Glutamatergic neuron (in vitro differentiated cells): Measurements from ENCODE around the gene DYNLRB1. TPM values are rescaled to one million over a fixed set of nuclear protein-coding genes. Genes with fewer than 3 reads are reported as not detected.
A peak's percentile ranks its signal among the peaks of the same experiment; 100 is the strongest.

Experiments used
- DNase-seq: peaks from one replicate; pipeline ENCODE4 v3.0.0; 2022
- H3K27ac Mint-ChIP-seq: one replicate; pipeline ENCODE4 v1.8.0; 2020; ENCODE audit warnings: mild to moderate bottlenecking, mixed read lengths, inconsistent platforms; ENCODE audit not compliant: unreplicated experiment
- H3K27me3 Mint-ChIP-seq: one replicate; pipeline ENCODE4 v1.8.0; 2020; ENCODE audit warnings: mild to moderate bottlenecking, moderate library complexity, mixed read lengths, inconsistent platforms; ENCODE audit not compliant: unreplicated experiment
- H3K36me3 Mint-ChIP-seq: one replicate; pipeline ENCODE4 v1.8.0; 2020; ENCODE audit warnings: mild to moderate bottlenecking, mixed read lengths, inconsistent platforms; ENCODE audit not compliant: unreplicated experiment
- H3K4me1 Mint-ChIP-seq: one replicate; pipeline ENCODE4 v1.8.0; 2020; ENCODE audit warnings: mild to moderate bottlenecking, low read depth, mixed read lengths, inconsistent platforms; ENCODE audit not compliant: unreplicated experiment
- H3K4me3 Mint-ChIP-seq: one replicate; pipeline ENCODE4 v1.8.0; 2020; ENCODE audit warnings: mild to moderate bottlenecking, mixed read lengths, inconsistent platforms; ENCODE audit not compliant: unreplicated experiment
- H3K9me3 Mint-ChIP-seq: one replicate; pipeline ENCODE4 v1.8.0; 2020; ENCODE audit warnings: mild to moderate bottlenecking, moderate library complexity, mixed read lengths, inconsistent platforms; ENCODE audit not compliant: unreplicated experiment
- total RNA-seq: library from RNA; stranded (reverse); fragmentation: NEBNext Ultra II Directional; extraction: Animal tissue kit (Norgen Biotek cat#: 25700); gene quantifications from one replicate; pipeline ENCODE4 v1.2.1, GENCODE V29; 2021; ENCODE audit not compliant: unreplicated experiment
- TF ChIP-seq, protein P1 (sequence below): fragments of 200-600 bp; sonication (generic); IDR thresholded peaks from one replicate; pipeline ENCODE4 v1.5.0; 2021; ENCODE audit not compliant: partially characterized antibody, unreplicated experiment

Gene DYNLRB1
- total RNA-seq, 1 donor from 2014 or later, result 185 TPM

DNA sequence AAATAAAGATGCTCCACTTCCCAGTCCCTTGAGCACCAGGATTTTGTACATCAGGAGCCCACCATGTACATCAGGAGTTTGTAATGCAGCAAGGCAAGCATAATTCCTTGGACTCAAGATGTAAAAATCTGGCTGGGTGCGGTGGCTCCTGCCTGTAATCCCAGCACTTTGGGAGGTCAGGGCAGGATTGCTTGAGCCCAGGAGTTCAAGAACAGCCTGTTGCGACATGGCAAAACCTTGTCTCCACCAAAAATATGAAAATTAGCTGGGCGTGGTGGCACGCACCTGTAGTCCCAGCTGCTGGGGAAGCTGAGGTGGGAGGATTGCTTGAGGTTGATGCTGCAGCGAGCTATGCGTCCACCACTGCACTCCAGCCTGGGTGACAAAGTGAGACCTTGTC lies 26.2 kb downstream of the DYNLRB1 start:
- Mint-ChIP-seq H3K4me3 (no peak overlapping the region), H3K27ac (no peak overlapping the region), H3K4me1 (peaks cover 29% of the 10 kb centered on the region), H3K9me3 (peaks cover 4% of the 10 kb centered on the region), H3K36me3 (no peaks in the 10 kb centered on the region), H3K27me3 (peaks cover 8% of the 10 kb centered on the region)
- TF ChIP-seq, protein P1, sequence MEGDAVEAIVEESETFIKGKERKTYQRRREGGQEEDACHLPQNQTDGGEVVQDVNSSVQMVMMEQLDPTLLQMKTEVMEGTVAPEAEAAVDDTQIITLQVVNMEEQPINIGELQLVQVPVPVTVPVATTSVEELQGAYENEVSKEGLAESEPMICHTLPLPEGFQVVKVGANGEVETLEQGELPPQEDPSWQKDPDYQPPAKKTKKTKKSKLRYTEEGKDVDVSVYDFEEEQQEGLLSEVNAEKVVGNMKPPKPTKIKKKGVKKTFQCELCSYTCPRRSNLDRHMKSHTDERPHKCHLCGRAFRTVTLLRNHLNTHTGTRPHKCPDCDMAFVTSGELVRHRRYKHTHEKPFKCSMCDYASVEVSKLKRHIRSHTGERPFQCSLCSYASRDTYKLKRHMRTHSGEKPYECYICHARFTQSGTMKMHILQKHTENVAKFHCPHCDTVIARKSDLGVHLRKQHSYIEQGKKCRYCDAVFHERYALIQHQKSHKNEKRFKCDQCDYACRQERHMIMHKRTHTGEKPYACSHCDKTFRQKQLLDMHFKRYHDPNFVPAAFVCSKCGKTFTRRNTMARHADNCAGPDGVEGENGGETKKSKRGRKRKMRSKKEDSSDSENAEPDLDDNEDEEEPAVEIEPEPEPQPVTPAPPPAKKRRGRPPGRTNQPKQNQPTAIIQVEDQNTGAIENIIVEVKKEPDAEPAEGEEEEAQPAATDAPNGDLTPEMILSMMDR, result no peak
- DNase-seq, result no peak

DNA sequence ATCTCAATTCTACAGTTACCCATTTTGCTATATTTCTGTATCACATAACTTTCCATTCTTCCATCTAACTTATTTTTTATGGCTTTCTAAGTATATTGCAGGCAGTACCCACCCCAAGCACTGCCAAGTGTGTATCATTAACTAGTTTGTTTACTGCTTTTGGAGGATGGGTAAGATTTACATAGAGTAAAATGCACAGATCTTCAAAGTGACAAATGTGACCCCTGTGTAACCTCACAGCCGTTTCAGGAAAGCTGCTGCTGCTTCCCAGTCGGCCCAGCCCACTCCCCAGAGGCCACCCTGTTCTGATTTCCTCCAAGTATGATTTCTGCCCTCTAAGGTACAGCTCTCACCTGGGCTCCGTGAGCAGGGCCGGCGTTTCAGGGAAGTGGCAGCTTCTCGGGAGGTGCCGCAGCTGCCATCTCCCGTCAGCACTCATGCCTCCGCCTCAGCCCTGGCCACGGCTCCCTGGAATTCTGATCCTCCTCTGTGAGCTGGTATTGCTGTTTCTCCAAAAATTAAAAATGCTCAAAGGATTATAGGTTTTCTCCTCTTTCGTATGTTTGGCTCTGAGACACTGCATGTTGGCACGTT lies 27.3 kb downstream of the DYNLRB1 start:
- Mint-ChIP-seq H3K4me3 (peak overlapping the region; percentile 55), H3K36me3 (no peaks in the 10 kb centered on the region), H3K27ac (no peak overlapping the region), H3K4me1 (peaks cover 35% of the 10 kb centered on the region), H3K9me3 (peaks cover 4% of the 10 kb centered on the region), H3K27me3 (peaks cover 13% of the 10 kb centered on the region)
- TF ChIP-seq, protein P1, result no peak
- DNase-seq, result peak; percentile 46

DNA sequence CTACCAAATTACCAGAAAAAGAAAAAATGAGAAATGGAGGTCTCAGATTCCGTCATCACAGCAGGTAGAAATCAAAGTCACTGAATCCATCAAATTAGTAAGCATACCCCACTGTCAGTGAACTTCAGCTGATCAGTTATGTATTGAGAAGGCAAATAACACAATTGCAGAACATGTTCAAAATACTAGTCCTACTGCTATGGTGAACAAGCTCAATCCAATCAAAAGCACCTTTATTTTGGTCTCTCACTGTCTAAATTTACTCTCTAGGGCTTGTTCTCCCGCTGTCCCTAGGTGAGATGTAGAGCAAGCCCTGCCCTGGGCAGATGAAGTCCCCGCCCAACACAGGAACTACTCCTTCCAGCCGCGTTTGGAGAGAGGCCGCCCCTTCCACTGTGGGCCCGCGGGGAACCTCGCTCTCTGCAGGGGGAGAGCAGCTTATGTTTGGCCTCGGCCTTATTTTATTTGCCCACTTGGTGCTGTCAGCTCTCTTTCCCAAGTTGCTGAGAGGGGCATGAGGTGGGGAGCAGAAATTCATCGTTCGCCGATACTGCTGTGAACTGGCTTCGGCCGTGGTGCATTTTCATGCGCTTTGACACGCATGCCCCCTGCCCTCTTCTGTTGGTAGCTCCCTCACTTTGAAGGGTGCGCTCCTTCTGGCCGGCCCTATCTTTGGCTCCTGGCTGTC lies 28.0 kb downstream of the DYNLRB1 start:
- Mint-ChIP-seq H3K27ac (no peak overlapping the region), H3K4me1 (peaks cover 35% of the 10 kb centered on the region), H3K36me3 (no peaks in the 10 kb centered on the region), H3K27me3 (peaks cover 13% of the 10 kb centered on the region), H3K9me3 (peaks cover 5% of the 10 kb centered on the region), H3K4me3 (peak overlapping the region; percentile 55)
- TF ChIP-seq, protein P1, result no peak
- DNase-seq, result no peak

DNA sequence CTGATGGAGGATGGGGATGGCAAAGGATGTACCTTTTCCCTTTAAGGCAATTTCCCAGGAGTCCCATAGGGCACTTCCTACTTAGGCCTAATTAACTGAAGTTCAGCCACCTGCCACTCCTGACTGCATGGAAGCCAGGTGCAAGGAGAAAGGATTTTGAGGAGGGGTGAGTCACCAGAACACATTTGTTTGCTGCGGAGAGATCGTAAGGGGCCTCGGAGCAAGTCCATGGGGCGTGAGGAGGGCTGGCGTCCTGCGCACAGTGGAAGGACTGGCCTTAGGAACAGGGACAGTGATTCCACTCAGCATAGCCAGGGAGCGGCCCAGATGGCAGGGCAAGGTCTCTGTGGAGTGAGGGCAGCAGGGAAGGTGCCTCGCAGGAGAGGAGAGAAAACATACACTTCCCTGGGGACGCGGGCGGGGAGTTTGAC lies 30.5 kb downstream of the DYNLRB1 start:
- TF ChIP-seq, protein P1, result no peak
- Mint-ChIP-seq H3K9me3 (peaks cover 9% of the 10 kb centered on the region), H3K36me3 (no peaks in the 10 kb centered on the region), H3K27ac (peak overlapping the region; percentile 99), H3K27me3 (peaks cover 13% of the 10 kb centered on the region), H3K4me3 (peak overlapping the region; percentile 84), H3K4me1 (peaks cover 35% of the 10 kb centered on the region)
- peak; percentile 62 for DNase-seq
